Breast epithelium (tissue), 4 donors: Measurements from ENCODE around the gene GRIA4. TPM values are rescaled to one million over a fixed set of nuclear protein-coding genes. Genes with fewer than 3 reads are reported as not detected.
"Not testable (repeated sequence)": the region's sequence is repeated elsewhere in the genome, so short reads cannot be mapped to it uniquely, and the experiment has no call there.

Experiments used
- DNase-seq, 2 donors: peaks; one replicate each; pipeline ENCODE4 v3.0.0-alpha.2; 2019; ENCODE audit warnings: low spot score in 2 of 2
- H3K27ac ChIP-seq, 2 donors: fragments of 200-600 bp; sonication (generic) in 1 of 2; one replicate each; pipeline ENCODE4 v1.5.1; 2016 to 2019; ENCODE audit warnings: mild to moderate bottlenecking in 1 of 2
- H3K27me3 ChIP-seq, 2 donors: fragments of 200-600 bp; sonication (generic) in 1 of 2; one replicate each; pipeline versions ENCODE4 v1.5.1 to v1.6.0; 2017 to 2019; ENCODE audit warnings: control low read depth in 1 of 2, mild to moderate bottlenecking in 1 of 2
- H3K36me3 ChIP-seq: fragments of 200-600 bp; one replicate; pipeline ENCODE4 v1.5.1; 2019
- H3K4me1 ChIP-seq, 2 donors: fragments of 200-600 bp; sonication (generic); one replicate each; pipeline ENCODE4 v1.5.1; 2016 to 2019; ENCODE audit warnings: control low read depth in 1 of 2
- H3K4me3 ChIP-seq, 3 donors: fragments of 200-600 bp; sonication (generic); 1 replicate in 2 of 3; 2 replicates in 1 of 3; pipeline ENCODE4 v1.5.1; 2016 to 2019; ENCODE audit warnings: mild to moderate bottlenecking in 3 of 3, moderate library complexity in 2 of 3
- H3K9me3 ChIP-seq, 2 donors: fragments of 200-600 bp; sonication (generic) in 1 of 2; one replicate each; pipeline ENCODE4 v1.5.1; 2016 to 2019; ENCODE audit warnings: control low read depth in 1 of 2
- CTCF ChIP-seq, 3 donors: fragments of 450-650 bp; IDR thresholded peaks; one replicate each; pipeline ENCODE4 v1.5.1; 2016 to 2017; ENCODE audit warnings: antibody characterized with exemption in 3 of 3, mild to moderate bottlenecking in 3 of 3, moderate library complexity in 3 of 3
- POLR2A ChIP-seq: fragments of 450-650 bp; IDR thresholded peaks from one replicate; pipeline ENCODE4 v1.6.1; 2016; ENCODE audit warnings: antibody characterized with exemption, mild to moderate bottlenecking, moderate library complexity
- POLR2AphosphoS5 ChIP-seq, 3 donors: sonication (generic); formaldehyde crosslinking; IDR thresholded peaks; one replicate each; pipeline ENCODE4 v1.6.1; 2017; ENCODE audit warnings: antibody characterized with exemption in 3 of 3
- intact Hi-C: fragments of 100-400 bp; cut with DNase I; formaldehyde crosslinking; loops from one replicate; pipeline ENCODE4 v1.15.1; 2023; ENCODE audit warnings: low total_unique reads
- total RNA-seq, 3 donors: library from RNA; depleted of rRNA; stranded (reverse); fragments of >200 nt; gene quantifications; one replicate each; pipeline ENCODE4 v1.1.0, GENCODE V29; 2016

The GRIA4 gene
- total RNA-seq, 3 donors from 2014 or later, result 14.1 to 27.7 TPM; not detected in 1

- intact Hi-C loops, result no loop called here
- H3K36me3 ChIP-seq, result no peaks in the 10 kb centered on the region
These were observed 253.7 kb downstream of the GRIA4 start for GRCh38 chr11:105863523-105863922.

GRCh38 chr11:105867742-105868141, 257.9 kb downstream of the GRIA4 start:
- intact Hi-C loops, result no loop called here
- no peaks in the 10 kb centered on the region for H3K27me3 ChIP-seq
- H3K36me3 ChIP-seq, result no peaks in the 10 kb centered on the region
- H3K4me1 ChIP-seq, result no peaks in the 10 kb centered on the region
- TF ChIP-seq POLR2AphosphoS5 (IDR thresholded peaks at IDR 0.05) (no peak), POLR2A (no peak), CTCF (IDR thresholded peaks at IDR 0.05) (no peak)
- H3K9me3 ChIP-seq, result no peaks in the 10 kb centered on the region
- no peak overlapping the region for H3K27ac ChIP-seq
- H3K4me3 ChIP-seq, result no peak overlapping the region
- no peak for DNase-seq

More at GRCh38 chr11:105863523-105863922, 253.7 kb downstream of the GRIA4 start:
- no peak overlapping the region for H3K4me3 ChIP-seq
- no peaks in the 10 kb centered on the region for H3K4me1 ChIP-seq
- no peak overlapping the region for H3K27ac ChIP-seq
- TF ChIP-seq POLR2A, result no peak
- no peak for TF ChIP-seq POLR2AphosphoS5 (IDR thresholded peaks at IDR 0.05)
- no peak for TF ChIP-seq CTCF (IDR thresholded peaks at IDR 0.05)
- no peaks in the 10 kb centered on the region for H3K9me3 ChIP-seq
- H3K27me3 ChIP-seq, result no peaks in the 10 kb centered on the region
- no peak for DNase-seq

GRCh38 chr11:105868762-105869285, 259.0 kb downstream of the GRIA4 start:
- no peaks in the 10 kb centered on the region for H3K27me3 ChIP-seq
- no peaks in the 10 kb centered on the region for H3K36me3 ChIP-seq
- H3K9me3 ChIP-seq, result peaks cover 0 to under 1% of the 10 kb centered on the region in 2 donors
- H3K4me3 ChIP-seq, result no peak overlapping the region
- TF ChIP-seq POLR2A (no peak), CTCF (IDR thresholded peaks at IDR 0.05) (no peak), POLR2AphosphoS5 (IDR thresholded peaks at IDR 0.05) (no peak)
- no peak overlapping the region for H3K27ac ChIP-seq
- intact Hi-C loops, result no loop called here
- H3K4me1 ChIP-seq, result no peaks in the 10 kb centered on the region
- DNase-seq, result no peak

- TF ChIP-seq CTCF (IDR thresholded peaks at IDR 0.05) (no peak), POLR2A (no peak), POLR2AphosphoS5 (IDR thresholded peaks at IDR 0.05) (no peak)
- no peaks in the 10 kb centered on the region for H3K4me1 ChIP-seq
- H3K27ac ChIP-seq, result no peak overlapping the region
- intact Hi-C loops, result loop anchor here (5.0 kb wide), 1 partner anchor 682 kb away; no protein-coding TSS in a partner anchor
- H3K4me3 ChIP-seq, result no peak overlapping the region
- H3K27me3 ChIP-seq, result no peaks in the 10 kb centered on the region
- peaks cover 0 to 7% of the 10 kb centered on the region in 2 donors for H3K9me3 ChIP-seq
- DNase-seq, result no peak
- H3K36me3 ChIP-seq, result no peaks in the 10 kb centered on the region
These were observed 260.7 kb downstream of the GRIA4 start for GRCh38 chr11:105870516-105871113.

GRCh38 chr11:105878510-105878909, 268.6 kb downstream of the GRIA4 start:
- Histone ChIP-seq H3K36me3 (no peaks in the 10 kb centered on the region), H3K4me1 (no peaks in the 10 kb centered on the region), H3K27me3 (no peaks in the 10 kb centered on the region), H3K9me3 (peaks cover 0 to 7% of the 10 kb centered on the region in 2 donors), H3K27ac (no peak overlapping the region), H3K4me3 (no peak overlapping the region)
- intact Hi-C loops, result no loop called here
- TF ChIP-seq POLR2AphosphoS5 (IDR thresholded peaks at IDR 0.05), result no peak
- TF ChIP-seq POLR2A, result no peak
- TF ChIP-seq CTCF (IDR thresholded peaks at IDR 0.05), result no peak
- no peak for DNase-seq

- intact Hi-C loops, H3K27me3 ChIP-seq: not testable (repeated sequence)
These were observed 269.1 kb downstream of the GRIA4 start for GRCh38 chr11:105878927-105879326.

More at GRCh38 chr11:105878927-105879326, 269.1 kb downstream of the GRIA4 start:
- not testable (repeated sequence) for H3K36me3 ChIP-seq, H3K4me1 ChIP-seq, H3K27ac ChIP-seq, H3K9me3 ChIP-seq, H3K4me3 ChIP-seq, DNase-seq
